Stomach (tissue), 4 donors: ENCODE results near the gene ZNF70.

ENCODE experiments used
- CTCF ChIP-seq, 7 experiments: fragments of 450-650 bp in 4 of 7; fragments of 200-600 bp in 3 of 7; sonication (generic) in 3 of 7; IDR thresholded peaks; one replicate each; pipeline ENCODE4 v1.5.1; 2016 to 2019; ENCODE audit warnings: antibody characterized with exemption in 7 of 7, control low read depth in 2 of 7, mild to moderate bottlenecking in 1 of 7
- POLR2AphosphoS5 ChIP-seq, 3 donors: sonication (generic); formaldehyde crosslinking; IDR thresholded peaks; one replicate each; pipeline ENCODE4 v1.6.1; 2016; ENCODE audit warnings: antibody characterized with exemption in 3 of 3

- TF ChIP-seq CTCF (IDR thresholded peaks at IDR 0.05) (no peak), POLR2AphosphoS5 (IDR thresholded peaks at IDR 0.05) (no peak)
Observed at GRCh38 chr22:23759566-23759965, 8.7 kb upstream of the ZNF70 start.
